IMR-90 (cell line): ENCODE data around the gene SHISAL1.

ENCODE experiments used
- CEBPB ChIP-seq: IDR thresholded peaks from 2 replicates; pipeline ENCODE4 v1.6.1; 2012; ENCODE audit warnings: low read depth, low read length, improper control_type of control experiment
- CHD1 ChIP-seq: IDR thresholded peaks from 2 replicates; pipeline ENCODE4 v1.6.1; 2012; ENCODE audit warnings: low read depth, low read length, improper control_type of control experiment
- CTCF ChIP-seq: conservative IDR thresholded peaks from 2 replicates; pipeline ENCODE4 v1.5.1; 2012; ENCODE audit warnings: mild to moderate bottlenecking, low read depth, low read length, improper control_type of control experiment
- MAZ ChIP-seq: IDR thresholded peaks from 2 replicates; pipeline ENCODE4 v1.6.1; 2012; ENCODE audit warnings: low read depth, mild to moderate bottlenecking, low read length, improper control_type of control experiment, moderate library complexity, borderline replicate concordance
- MXI1 ChIP-seq: IDR thresholded peaks from 2 replicates; pipeline ENCODE4 v1.6.1; 2012; ENCODE audit warnings: low read depth, mild to moderate bottlenecking, low read length, moderate library complexity, borderline replicate concordance
- NFE2L2 ChIP-seq: fragments of 150-350 bp; IDR thresholded peaks from 2 replicates; pipeline ENCODE4 v1.6.1; 2016; ENCODE audit warnings: low read depth, mild to moderate bottlenecking, low read length
- POLR2A ChIP-seq: IDR thresholded peaks from 2 replicates; pipeline ENCODE4 v1.6.1; 2012; ENCODE audit warnings: mild to moderate bottlenecking, low read depth, low read length
- RAD21 ChIP-seq: IDR thresholded peaks from 2 replicates; pipeline ENCODE4 v1.6.1; 2012; ENCODE audit warnings: low read length, improper control_type of control experiment
- RCOR1 ChIP-seq: IDR thresholded peaks from 2 replicates; pipeline ENCODE4 v1.6.1; 2012; ENCODE audit warnings: mild to moderate bottlenecking, low read length, improper control_type of control experiment; ENCODE audit not compliant: insufficient replicate concordance
- RFX5 ChIP-seq: IDR thresholded peaks from 2 replicates; pipeline ENCODE4 v1.8.0; 2012; ENCODE audit warnings: low read depth, mild to moderate bottlenecking, low read length, moderate library complexity
- SMC3 ChIP-seq: fragments of 150-350 bp; IDR thresholded peaks from 2 replicates; pipeline ENCODE4 v1.6.1; 2016; ENCODE audit warnings: low read depth, mild to moderate bottlenecking, antibody characterized with exemption, low read length, moderate library complexity
- USF2 ChIP-seq: fragments of 150-350 bp; IDR thresholded peaks from 2 replicates; pipeline ENCODE4 v1.6.1; 2017; ENCODE audit warnings: mild to moderate bottlenecking, antibody characterized with exemption, low read length, low read depth
- TF ChIP-seq, protein P1 (sequence below): fragments of 150-350 bp; IDR thresholded peaks from 2 replicates; pipeline ENCODE4 v1.6.1; 2016; ENCODE audit warnings: low read depth, mild to moderate bottlenecking, low read length, moderate library complexity, borderline replicate concordance

GRCh38 chr22:44217346-44217745, 95.4 kb downstream of the SHISAL1 start:
- no peak for TF ChIP-seq RFX5
- TF ChIP-seq POLR2A = no peak
- TF ChIP-seq CTCF = no peak
- no peak for TF ChIP-seq USF2
- no peak for TF ChIP-seq CHD1
- no peak for TF ChIP-seq SMC3
- no peak for TF ChIP-seq MAZ
- no peak for TF ChIP-seq CEBPB
- no peak for TF ChIP-seq RAD21
- TF ChIP-seq RCOR1 = no peak
- TF ChIP-seq, protein P1, sequence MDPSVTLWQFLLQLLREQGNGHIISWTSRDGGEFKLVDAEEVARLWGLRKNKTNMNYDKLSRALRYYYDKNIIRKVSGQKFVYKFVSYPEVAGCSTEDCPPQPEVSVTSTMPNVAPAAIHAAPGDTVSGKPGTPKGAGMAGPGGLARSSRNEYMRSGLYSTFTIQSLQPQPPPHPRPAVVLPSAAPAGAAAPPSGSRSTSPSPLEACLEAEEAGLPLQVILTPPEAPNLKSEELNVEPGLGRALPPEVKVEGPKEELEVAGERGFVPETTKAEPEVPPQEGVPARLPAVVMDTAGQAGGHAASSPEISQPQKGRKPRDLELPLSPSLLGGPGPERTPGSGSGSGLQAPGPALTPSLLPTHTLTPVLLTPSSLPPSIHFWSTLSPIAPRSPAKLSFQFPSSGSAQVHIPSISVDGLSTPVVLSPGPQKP = no peak
- TF ChIP-seq NFE2L2 = no peak
- TF ChIP-seq MXI1 = no peak
